Measurements from ENCODE around the gene PCARE.

- TF ChIP-seq, protein P1, sequence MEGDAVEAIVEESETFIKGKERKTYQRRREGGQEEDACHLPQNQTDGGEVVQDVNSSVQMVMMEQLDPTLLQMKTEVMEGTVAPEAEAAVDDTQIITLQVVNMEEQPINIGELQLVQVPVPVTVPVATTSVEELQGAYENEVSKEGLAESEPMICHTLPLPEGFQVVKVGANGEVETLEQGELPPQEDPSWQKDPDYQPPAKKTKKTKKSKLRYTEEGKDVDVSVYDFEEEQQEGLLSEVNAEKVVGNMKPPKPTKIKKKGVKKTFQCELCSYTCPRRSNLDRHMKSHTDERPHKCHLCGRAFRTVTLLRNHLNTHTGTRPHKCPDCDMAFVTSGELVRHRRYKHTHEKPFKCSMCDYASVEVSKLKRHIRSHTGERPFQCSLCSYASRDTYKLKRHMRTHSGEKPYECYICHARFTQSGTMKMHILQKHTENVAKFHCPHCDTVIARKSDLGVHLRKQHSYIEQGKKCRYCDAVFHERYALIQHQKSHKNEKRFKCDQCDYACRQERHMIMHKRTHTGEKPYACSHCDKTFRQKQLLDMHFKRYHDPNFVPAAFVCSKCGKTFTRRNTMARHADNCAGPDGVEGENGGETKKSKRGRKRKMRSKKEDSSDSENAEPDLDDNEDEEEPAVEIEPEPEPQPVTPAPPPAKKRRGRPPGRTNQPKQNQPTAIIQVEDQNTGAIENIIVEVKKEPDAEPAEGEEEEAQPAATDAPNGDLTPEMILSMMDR (IDR thresholded peaks at IDR 0.05 in 4 of 5, conservative IDR thresholded peaks at IDR 0.05 in 1 of 5) = no peak
- TF ChIP-seq POLR2A (IDR thresholded peaks at IDR 0.05) = no peak
Observed at GRCh38 chr2:29066997-29067605, 7.2 kb downstream of the PCARE start.

Data from gastrocnemius medialis (tissue), 4 donors.